ENCODE data around the gene BOC.

Gene BOC

GRCh38 chr3:113186566-113186965 lies 24.8 kb upstream of the BOC start:
- no peak for DNase-seq

GRCh38 chr3:113193288-113193687 lies 18.1 kb upstream of the BOC start:
- DNase-seq: no peak

DNA sequence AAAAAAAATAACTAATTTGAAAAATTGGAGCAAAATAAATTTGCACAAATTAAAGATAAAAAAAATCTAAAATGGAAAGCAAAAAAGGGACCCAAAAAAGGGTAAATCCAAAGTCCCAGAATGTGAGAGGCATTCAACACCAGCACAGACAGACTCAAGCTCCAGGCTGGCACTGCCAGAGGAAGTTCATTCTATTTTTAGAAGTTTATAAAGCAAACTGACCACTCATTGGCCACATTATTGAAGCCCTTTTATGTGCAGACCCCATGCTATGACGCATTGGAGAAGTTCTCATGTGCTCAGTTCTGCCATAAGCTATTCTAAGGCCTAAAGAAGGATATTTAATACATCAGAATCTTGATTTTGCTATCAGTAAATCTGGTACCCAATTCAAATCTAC lies 17.6 kb upstream of the BOC start:
- DNase-seq: no peak

DNA sequence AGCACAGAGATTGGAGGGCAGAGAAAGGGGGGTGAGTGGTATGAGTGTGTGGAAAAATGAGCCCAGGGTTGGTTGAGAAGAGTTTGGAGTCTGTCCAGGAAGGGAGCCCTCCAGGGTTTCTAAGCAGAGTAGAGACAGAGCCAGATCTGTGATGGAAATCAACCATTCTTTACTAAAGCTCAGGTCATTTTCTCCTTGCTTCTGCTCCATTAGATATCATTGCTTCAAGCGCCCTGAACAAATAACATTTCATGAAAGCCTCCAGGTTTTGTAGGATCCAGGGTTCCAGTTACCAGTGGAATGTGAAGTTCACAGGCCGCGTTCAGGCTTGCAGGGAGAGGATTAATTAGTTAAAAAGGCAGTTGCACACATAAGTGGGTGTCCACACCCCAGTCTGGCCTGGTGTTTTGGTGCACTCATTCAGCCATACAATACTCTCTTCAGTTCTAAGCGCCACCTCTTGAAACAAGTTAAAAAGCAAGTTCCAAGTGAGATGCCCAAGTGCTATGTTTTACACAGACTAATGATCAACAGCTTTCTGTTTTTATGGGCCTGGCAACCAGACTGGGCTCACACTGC lies 16.4 kb upstream of the BOC start:
- DNase-seq: no peak

- DNase-seq: no peak
These were observed 11.0 kb upstream of the BOC start for GRCh38 chr3:113200351-113200750.

DNA sequence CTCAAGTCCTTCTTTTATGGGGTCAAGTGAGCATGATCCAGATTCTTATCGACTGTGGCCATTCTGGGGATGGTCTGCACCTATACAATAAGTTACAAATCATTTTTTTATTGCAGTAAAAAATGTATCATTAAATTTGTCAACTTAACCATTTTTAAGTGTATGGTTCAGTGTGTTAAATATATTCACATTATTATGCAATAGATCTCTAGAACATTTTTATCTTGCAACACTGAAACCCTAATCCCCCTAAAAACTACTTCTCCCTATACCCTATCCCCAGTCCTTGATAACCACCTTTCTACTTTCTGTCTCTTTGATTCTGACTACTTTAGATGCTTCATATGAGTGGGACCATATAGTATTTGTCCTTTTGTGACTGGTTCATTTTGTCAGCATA lies 10.4 kb upstream of the BOC start:
- DNase-seq: no peak

GRCh38 chr3:113204371-113204770 lies 7.0 kb upstream of the BOC start:
- no peak for DNase-seq

GRCh38 chr3:113205481-113205880 lies 5.9 kb upstream of the BOC start:
- no peak for DNase-seq

DNA sequence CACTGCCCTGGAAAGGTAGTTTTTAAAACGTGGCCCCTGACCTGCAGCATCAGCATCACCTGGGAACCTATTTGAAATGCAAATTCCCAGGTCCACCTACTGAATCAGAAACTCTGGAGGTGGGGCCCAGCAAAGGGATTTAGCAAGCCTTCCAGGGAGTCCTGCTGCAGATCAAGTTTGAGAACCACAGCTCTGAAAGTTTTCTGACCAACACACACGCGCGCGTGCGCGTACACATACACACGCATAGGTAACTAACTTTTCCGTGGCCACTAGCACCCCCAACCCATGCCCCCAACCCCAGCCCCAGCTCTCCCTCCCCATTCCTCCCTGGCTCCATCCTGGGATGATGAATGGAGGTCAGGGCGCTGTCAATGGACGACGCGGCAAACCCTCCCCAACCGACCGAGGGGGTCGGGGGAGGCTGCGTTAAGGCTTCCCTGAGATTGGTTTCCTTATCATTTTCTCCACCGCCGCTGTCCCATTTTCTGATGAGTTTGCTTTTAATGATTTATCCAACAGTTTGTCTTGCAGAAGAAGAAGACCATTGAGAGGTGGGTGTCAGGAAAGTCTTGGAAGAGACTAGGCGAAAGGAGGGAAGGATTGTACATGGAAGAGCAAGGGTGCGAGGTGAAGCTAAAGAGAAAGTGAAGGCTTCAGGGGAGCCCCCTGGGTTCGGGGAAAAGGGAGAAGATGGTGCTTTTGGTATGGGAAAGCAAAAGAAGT lies 590 bp upstream of the BOC start:
- no peak for DNase-seq

DNA sequence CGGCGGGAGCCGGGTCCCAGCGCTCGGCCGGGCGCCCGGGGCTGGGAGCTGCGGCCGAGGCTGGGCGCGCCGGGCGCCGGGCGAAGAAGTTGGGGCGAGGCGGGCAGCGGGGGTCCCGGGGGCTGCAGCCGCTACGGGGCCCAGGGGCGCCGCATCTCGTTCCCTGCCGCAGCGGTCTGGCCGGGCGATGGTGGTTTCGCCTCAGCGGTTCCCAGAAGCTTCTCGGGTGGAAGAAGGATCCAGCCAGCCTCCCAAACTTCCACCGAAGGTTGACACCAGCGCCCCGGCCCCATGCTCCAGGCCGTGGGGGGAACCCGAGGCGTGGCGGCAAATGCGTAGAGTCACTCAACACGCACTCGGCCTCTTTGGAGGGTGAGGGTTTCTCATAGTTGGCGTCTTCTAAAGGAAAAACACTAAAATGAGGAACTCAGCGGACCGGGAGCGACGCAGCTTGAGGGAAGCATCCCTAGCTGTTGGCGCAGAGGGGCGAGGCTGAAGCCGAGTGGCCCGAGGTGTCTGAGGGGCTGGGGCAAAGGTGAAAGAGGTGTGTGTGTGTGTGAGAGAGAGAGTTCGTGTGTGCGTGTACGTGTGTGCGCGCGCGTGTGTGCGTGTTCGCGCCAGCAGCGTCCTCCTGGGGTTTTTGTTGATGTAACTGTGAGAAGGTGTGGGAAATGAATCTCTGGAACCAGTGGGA lies 940 bp downstream of the BOC start:
- no peak for DNase-seq

GRCh38 chr3:113212844-113213375 lies 1.6 kb downstream of the BOC start:
- DNase-seq: no peak

DNA sequence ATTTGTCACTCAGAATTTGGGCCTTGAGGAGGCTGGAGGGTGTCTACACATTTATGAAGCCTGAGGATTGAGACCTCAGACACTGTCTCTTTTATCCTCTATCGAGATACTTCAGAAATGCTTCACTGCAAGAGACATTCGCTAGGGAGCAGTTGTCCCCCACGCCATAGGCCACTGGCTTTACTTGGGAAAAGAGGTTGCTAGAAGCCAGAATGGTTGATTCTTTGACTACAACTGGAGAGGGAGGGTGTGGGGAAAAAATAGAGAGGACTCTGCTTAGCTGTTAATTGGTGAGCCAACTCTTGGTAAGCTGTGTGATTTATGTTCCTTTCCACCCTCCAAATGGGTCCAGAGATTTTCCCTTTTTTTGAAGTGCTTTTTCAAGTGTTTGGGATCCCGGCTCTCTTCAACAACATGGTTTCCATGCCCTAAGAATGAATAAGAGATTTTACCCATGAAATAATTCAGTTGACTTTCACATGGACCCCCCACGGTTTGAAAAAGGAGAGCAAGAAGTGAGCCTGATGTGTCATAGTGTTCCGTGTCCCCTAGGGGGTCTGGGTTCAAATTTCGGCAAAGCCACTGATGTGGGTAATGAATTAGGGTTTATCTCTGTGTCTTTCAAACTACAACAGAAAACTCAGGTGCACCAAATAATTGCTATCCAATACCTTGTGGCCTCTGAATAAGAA lies 2.7 kb downstream of the BOC start:
- DNase-seq: no peak

- no peak for DNase-seq
These were observed 3.7 kb downstream of the BOC start for GRCh38 chr3:113214917-113215595.

GRCh38 chr3:113216393-113216792 lies 5.0 kb downstream of the BOC start:
- DNase-seq: no peak

- DNase-seq: no peak
These were observed 6.8 kb downstream of the BOC start for GRCh38 chr3:113218011-113218680.

DNA sequence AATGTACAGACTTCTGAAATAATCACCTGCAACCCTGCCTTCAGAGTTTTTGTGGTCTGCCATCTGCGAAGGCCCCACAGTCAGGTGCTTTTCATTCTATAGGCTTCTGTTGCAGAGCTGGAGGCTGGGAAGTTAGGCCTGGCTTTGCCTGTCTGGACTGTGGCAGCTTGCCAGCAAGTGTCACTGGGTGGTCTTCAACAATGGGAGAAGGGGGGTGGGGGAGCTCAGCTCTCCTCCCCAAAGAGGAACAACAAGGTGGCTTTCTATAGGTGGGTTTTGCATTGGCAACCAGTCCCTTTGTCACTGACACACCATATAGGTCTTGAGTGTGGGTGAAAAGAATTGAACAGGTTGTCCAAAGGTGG lies 7.3 kb downstream of the BOC start:
- no peak for DNase-seq

DNA sequence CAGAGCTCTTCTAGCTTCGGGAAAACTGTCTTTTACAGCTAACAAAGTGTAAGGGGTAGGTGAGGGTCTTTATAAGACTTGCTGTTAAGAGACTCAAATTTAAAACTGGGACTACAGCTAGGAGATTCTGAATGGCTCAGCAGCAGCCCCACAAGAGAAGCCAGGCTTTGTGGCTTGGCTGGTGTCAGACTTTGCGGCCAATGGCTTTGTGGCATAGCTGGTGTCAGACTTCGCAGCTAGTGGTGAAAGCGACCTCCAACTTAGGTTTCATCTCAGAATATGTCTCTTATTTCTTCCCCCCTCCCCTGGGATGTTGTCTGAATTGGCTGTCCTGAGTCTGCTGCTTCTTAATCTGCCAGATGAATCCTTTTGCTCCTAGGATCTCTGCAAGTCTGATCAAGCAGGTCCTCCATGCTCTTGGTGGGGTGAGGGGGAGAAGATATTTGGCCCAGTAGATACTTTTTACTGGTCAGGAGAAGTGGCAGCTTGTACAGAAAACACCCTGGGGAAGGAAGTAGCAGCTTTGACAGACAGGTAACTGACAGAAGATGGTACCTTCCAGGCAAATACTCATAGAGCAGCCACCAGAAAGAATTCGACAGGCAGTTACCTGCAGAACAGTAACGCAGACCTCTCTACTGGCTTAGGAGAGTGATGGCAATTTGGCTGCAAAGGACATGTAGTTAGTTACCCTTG lies 8.4 kb downstream of the BOC start:
- DNase-seq: no peak

- DNase-seq: no peak
These were observed 9.4 kb downstream of the BOC start for GRCh38 chr3:113220721-113221120.

DNA sequence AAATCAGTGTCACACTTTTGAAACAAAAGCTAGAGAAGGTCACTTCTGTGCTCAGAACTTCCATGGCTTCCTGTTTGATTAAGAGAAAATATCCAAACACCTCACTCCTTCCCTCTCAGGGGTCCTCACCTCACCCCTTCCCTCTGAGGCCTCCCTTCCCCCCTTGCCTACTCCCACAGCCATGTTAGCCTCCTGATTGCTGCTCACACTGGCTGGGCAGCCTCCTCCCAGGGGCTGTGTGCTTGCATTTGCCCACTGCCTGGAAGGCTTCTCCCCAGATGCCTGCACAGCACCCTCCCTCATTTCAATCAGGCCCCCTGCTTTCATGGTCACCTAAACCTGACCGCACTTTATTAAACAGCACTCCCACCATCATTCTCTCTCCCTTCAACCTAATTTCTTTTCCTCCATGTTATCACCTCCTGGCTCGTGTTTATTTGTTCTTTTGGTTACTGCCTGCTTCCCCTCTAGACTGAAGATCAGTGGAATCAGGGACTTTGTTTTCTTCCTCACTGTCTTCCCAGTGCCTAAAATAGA lies 10.4 kb downstream of the BOC start:
- DNase-seq: no peak

- DNase-seq: no peak
These were observed 11.2 kb downstream of the BOC start for GRCh38 chr3:113222451-113223086.

All from activated CD4-positive, alpha-beta T cell treated with anti-CD3 and anti-CD28 coated beads for 4 hours (primary cell).